DMS 273 treated with DMSO at 0.1 percent for 48 hours (cell line): ENCODE results near the gene ITPRID2.
"Not testable (repeated sequence)": the region's sequence is repeated elsewhere in the genome, so short reads cannot be mapped to it uniquely, and the experiment has no call there.

Experiments
- DNase-seq: peaks from one replicate; lab custom pipeline; 2025; lab: John Stamatoyannopoulos, UW

The ITPRID2 gene

DNA sequence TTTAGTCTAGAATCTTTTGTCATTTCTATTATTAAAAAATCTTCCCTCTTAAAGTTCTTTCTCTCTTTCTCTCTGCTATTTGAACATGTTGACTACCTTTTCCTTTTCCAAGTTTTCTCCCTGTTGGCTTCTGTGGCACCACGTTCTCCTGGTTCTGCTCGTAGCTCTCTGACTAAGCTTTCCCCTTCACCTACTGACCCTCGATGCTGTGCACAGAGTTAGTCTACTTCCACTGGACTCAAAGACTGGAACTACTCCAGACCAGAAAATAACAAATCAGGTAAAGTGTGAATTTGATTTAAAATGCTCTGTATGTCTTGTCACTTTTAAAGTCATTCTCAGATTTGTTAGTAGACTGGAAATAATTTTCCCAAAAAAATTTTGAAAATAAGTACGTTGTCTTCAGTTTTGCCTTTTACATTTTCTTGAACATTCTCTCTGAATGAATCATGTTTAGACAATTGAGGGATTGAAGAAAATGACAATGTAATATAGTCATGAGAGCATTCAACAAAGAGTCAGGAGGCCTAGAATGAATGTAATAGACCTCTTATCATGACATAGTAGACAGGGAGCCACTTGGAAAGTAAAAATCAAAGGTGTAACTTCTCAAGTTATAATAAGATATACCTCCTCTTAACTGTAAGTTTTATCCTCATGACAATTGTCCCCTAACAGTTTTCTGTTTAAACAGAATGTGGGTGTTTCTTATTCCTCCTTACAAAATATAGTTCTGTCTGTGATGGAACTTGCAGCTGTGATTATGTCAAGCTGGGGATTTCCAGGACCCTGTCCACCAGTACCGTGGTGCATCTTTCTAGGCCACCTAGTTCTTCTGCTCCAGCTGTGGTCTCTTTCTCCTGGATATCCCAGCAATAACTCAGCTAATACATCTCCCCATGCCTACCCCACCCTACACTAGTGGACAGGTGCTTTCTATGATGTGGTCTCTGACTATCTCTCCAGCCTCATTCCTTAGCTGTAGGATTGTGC lies 25.5 kb downstream of the ITPRID2 start:
- no peak for DNase-seq

GRCh38 chr2:181918188-181918587 lies 26.7 kb downstream of the ITPRID2 start:
- no peak for DNase-seq

- DNase-seq: no peak
These were observed 31.6 kb downstream of the ITPRID2 start for GRCh38 chr2:181923121-181923520.

- DNase-seq: no peak
These were observed 32.8 kb downstream of the ITPRID2 start for GRCh38 chr2:181924336-181924735.

GRCh38 chr2:181934694-181935093 lies 43.2 kb downstream of the ITPRID2 start:
- DNase-seq: no peak

GRCh38 chr2:181937473-181937872 lies 45.9 kb downstream of the ITPRID2 start:
- no peak for DNase-seq

DNA sequence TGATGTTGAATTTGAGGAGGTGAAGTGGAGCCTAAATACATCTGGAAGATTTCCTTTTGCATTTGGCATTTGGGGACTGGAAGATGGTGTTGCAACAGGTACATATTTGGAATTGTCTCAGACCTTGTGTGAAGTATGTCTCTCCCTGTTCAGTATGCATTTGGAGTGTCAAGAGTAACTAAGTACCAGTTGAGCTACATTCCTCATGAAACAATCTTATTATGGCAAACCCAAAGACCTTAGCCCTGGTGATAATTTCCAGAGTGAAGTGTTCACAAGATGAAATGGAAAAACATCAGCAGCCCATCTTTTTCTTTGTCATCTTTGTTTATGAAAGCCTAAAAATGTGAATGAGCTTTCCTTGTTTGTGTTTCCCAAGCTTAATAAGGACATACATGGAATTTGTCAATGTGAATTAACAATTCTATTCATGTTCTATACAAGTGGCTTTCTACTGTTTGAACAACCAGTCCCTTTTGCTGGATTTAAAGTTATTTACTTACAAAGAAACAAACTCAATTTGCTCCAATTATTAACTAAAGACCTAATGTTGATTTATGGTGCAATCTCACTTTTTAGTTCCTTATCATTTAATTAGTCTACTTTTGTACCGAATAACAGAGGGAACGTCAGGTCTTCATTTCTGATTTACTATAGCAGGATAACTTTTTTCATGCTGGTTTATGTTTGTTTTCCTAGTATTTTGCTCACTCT lies 52.0 kb downstream of the ITPRID2 start:
- DNase-seq: no peak

DNA sequence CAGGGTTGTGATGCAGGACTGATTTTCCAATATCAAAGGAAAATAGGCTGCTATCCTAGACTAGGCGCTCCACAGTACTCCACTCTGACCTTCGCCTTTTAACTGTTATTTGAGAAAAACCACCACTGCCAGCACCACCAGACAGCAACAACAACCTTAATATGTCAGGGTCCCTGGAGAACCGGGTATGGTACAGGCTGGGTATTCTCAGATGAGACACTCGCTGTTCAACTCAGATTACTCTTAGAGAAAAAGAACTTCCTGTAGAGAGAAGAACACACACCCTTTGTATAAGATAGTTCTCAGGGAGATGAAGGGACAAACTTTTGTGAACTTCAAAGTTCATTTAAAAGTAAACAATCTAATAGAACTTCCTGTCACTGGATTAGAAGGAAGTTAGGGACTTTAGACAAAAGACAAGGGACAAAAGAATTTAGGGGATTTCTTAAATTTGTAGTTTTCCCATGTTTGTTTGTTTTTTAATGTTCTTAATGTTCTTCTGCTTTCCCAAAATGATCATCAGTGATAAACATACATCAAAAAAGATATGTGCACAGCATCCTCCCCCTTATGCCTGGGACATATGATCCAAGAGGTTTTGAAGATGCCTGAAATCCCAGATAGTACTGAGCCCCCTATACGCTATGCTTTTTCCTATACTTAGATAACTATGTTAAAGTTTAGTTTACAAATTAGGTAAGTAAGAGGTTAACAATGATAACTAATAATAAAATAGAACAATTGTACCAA lies 52.8 kb downstream of the ITPRID2 start:
- no peak for DNase-seq

- DNase-seq: no peak
These were observed 53.4 kb downstream of the ITPRID2 start for GRCh38 chr2:181944914-181945291.

DNA sequence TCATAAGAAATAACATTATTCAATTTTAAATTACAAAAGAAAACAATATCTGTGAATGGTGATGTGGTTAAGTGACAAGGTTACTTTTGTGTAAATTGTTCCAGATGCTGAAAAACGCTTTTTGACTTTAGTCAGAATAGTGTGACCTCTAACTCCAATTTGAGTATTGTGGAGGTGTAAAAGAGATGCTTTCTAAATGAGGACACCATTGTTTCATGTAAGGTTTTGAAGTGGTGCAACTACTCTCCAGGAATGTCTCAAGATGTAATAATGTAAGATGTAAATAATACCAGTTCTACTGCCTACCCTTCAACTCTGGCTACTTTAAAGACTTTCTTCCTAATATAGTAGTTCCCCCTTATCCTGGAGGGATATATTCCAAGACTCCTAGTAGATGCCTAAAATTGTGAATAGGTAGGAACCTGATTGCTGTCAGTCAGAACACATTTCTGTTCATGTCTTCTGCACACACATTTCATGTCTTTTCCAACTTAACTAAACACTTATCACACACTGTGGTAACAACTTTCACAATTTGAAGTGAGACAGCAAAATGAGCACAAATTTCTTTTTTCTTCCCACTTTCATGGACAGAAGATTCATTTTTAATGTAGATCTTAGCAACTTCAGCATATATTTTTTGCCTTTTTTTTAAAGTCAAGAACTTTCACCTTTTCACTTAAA lies 55.1 kb downstream of the ITPRID2 start:
- DNase-seq: no peak

DNA sequence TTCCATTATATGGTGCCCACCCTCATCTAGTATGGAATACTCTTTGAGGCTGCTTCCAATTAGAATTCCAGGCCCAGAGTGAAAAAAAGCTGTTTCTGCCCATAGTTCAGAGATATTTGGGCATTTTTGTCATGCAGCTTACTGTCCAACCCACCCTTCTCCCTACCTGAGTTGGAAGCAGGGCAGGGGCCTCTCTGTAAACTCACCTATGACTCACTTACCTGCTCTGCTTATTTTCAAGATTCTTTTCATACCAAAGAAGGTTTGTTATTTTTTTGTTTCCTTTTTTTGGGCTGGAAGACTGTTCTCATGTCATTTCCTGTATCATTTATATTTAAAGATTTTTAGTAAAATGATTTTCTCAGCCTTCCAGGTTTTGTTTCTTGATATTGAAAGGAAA lies 55.7 kb downstream of the ITPRID2 start:
- no peak for DNase-seq

DNA sequence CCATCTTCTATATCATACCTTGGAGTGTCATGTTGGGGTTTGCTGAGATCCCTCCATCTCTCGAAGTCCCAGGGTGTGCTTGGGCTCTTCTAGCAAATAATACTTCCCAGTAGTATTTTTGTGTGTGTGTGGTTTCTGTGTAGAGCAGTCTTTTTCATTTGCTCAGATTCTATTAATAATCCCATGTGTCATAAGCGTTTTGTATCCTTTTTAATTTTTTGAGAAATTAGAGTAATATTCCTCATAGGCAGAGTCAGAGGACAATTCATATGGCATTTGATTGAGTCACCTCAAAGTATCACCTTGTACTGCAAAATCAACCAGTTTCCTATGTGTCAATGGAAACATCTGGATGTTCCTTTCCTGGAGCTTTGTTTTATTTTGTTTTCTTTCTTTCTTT lies 56.7 kb downstream of the ITPRID2 start:
- DNase-seq: no peak

DNA sequence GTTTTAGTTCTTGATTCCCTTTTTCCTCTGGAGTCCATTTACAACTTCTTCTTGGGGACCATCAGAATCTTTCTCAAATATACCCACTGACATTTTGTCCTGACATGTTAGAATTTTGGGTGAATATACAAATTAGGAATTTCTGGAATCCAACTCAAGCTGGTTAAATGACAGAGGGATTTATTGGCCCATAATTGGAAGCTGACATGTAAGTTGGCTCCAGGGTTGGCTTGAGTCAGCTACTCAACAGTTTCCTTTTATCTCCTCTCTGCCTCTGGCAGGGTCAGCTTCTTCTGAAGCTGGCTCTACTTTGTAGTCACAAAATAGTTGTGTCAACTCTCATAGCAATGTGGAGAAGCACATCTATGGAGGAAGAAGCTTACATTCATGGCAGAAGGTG lies 57.5 kb downstream of the ITPRID2 start:
- DNase-seq: no peak

DNA sequence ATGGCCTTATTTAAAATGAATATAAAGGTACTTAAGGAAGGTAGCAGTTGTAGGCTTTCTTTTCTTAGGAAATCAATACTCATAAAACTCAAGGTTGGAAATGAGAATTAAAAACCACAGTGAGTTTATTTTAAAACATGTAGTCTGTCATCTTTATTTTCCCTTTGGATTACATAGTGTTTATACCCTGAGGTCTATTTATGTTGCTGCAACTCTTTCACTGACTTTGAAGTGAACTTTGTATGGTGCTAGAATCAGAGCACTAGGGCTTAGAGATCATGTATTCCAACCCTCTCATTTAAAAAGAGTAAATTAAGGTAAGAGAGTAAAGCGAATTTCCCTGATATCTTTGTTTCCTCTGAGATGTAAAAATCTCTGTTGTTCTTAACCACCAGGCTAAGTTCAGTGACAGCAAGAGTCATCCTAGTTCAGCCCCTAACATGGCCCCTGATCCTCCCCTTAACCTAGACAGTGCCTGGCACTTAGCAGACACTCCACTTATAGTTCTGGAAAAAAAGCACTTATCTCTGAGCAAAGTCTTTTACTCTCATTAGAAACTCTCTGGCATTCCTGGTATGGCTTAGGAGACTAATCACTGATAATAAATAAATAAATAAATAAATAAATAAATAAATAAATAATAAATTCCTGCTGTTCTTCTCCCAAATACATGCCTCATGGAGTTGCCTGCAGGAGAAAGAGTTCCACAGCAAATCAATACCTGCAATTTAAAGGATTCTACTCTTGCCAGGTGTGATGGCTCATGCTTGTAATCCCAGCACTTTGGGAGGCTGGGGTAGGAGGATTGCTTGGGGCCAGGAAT lies 61.1 kb downstream of the ITPRID2 start:
- DNase-seq: no peak

DNA sequence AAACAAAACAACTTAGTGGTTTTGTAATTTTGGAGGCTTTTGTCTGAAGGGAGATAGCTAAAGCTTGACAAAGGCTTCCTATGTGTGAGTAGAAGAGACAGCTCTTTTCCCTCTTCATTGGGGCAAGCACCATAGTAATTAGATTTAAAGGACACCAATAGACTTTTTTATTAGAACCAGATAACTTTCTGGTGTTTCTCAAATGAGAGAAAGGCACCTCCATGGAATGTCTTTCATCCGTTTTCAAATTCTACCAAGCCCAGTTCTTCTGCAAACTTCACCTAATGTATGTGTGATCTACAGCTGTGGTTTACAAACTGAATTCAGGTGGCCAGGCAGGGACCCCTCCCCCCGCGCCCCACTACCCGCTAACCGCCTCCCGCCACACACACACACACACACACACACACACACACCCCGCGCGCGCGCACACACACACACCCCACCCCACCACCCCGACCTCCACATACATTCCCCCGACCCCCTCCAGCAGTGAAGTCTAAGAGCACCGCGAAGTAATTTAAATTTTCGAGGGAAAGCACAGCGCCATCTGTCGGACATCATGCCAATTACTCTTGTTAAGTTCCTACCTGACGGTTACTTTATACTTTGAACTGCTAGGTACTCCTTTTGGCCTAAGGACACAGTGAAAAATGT lies 62.5 kb downstream of the ITPRID2 start:
- peak; percentile 36 for DNase-seq

- no peak for DNase-seq
These were observed 63.0 kb downstream of the ITPRID2 start for GRCh38 chr2:181954538-181954883.

DNA sequence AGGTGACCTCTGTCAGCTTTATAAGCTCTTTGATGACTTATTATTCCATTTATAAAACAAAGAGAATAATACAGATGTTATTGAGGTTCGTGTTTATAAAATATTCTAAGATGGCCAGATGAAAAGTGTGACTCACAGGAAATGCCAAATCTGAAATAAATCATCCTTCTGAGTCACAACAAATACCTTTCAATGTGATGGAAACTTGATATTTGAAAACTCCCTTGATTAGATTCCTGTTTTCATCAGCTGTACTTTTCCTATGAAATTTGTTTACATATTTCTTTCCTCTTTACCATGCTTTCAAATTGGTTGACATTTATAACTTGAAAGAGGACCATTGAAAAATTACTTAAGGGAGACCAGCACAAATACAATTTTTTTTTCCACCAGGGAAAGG lies 63.5 kb downstream of the ITPRID2 start:
- DNase-seq: no peak

DNA sequence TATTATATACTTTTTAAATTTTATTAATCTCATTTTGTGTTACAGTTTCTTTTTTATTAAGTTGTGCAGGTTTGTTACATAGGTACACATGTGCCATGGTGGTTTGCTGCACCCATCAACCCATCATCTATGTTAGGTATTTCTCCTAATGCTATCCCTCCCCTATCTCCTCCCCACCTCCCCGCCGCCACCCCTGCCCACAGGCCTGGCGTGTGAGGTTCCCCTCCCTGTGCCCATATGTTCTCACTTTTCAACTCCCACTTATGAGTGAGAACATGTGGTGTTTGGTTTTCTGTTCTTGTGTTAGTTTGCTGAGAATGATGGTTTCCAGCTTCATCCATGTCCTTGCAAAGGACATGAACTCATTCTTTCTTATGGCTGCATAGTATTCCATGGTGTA lies 64.3 kb downstream of the ITPRID2 start:
- not testable (repeated sequence) for DNase-seq

DNA sequence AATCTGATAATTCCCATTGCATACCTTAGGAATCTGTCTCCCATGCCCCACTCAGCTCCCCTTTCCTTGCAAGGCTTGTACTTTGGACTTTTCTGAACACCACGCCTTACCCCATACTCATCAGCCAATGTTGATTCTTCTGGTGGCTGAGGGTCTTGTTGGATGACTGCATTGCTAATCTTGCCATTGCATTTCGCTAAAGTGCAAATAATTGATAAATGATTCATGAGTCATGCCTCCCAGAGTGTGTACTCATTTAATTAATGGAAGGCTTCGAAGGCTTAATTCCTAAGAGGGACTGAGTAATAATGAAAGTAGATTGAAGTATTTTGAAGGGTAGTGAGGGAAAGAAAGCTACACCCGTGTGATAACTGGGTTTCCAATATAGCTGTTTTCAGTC lies 66.1 kb downstream of the ITPRID2 start:
- DNase-seq: no peak

DNA sequence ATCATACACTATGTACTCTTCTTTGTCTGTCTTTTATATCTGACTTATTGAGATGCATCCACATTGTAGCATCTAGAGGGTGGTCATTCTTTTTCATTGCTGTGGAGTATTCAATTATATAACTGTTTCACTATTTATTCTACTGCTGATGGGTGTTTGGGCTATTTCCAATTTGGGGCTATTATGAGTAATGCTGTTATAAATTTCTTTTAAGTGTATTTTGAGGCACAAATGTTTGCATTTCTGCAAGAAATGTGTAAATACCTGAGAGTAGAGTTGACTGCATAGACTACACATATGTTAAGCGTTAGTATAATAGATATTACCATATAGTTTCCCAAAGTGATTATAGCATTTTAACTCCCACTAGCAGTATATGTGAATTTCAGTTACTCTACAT lies 67.2 kb downstream of the ITPRID2 start:
- no peak for DNase-seq

GRCh38 chr2:181959508-181959907 lies 68.0 kb downstream of the ITPRID2 start:
- DNase-seq: no peak
